Measurements from ENCODE around the gene GNB3.

DNA sequence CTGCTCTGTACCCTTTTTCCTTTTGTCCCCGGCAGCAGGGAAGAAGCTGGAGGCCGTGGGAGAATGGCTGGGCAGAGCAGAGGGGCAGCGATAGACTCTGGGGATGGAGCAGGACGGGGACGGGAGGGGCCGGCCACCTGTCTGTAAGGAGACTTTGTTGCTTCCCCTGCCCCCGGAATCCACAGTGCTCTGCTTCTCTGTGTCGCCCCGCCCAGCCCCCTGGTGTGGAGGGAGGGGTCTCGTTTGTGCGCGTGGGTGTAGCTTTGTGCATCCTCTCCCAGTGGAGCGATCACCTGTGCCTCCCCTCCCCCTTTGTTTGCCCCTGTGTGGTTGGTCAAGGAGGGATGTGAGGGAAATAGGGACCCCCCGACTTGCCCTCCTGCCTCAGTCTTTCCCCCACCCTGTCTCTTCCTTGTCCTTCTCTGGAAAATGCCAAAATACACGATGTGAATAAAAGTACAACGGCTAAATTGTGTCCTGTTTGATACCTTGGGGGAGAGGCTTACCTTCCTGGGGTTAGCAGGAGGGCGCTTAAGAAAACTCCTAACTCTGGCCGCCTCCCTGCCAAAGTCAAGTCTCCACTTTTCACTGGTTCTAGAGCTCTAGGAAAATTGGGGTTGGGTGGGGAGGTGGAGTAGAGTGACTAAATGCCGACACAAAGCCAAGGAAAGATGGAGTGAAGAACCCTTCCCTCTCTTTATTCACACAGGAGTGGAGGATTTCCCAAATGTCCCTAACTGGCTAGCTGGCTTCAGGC is 25.6 kb downstream of the GNB3 start:
- TF ChIP-seq POLR2A (IDR thresholded peaks at IDR 0.05): no peak
- TF ChIP-seq, protein P1, sequence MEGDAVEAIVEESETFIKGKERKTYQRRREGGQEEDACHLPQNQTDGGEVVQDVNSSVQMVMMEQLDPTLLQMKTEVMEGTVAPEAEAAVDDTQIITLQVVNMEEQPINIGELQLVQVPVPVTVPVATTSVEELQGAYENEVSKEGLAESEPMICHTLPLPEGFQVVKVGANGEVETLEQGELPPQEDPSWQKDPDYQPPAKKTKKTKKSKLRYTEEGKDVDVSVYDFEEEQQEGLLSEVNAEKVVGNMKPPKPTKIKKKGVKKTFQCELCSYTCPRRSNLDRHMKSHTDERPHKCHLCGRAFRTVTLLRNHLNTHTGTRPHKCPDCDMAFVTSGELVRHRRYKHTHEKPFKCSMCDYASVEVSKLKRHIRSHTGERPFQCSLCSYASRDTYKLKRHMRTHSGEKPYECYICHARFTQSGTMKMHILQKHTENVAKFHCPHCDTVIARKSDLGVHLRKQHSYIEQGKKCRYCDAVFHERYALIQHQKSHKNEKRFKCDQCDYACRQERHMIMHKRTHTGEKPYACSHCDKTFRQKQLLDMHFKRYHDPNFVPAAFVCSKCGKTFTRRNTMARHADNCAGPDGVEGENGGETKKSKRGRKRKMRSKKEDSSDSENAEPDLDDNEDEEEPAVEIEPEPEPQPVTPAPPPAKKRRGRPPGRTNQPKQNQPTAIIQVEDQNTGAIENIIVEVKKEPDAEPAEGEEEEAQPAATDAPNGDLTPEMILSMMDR (IDR thresholded peaks at IDR 0.05): no peak
